Measurements from ENCODE around the gene AK5.

- TF ChIP-seq CTCF (IDR thresholded peaks at IDR 0.05) = no peak
- no peak for TF ChIP-seq POLR2A (IDR thresholded peaks at IDR 0.05)
Measured at GRCh38 chr1:77287535-77287934, 5.7 kb downstream of the AK5 start.
